HFFc6 (cell line): ENCODE measurements around the gene DSC2. TPM values are rescaled to one million over a fixed set of nuclear protein-coding genes. Genes with fewer than 3 reads are reported as not detected.

Source experiments
- DNase-seq: peaks from one replicate; pipeline ENCODE4 v3.0.0-alpha.2; 2018
- H3K27ac Mint-ChIP-seq: 2 replicates; pipeline ENCODE4 v1.8.0; 2020; ENCODE audit warnings: mild to moderate bottlenecking, mixed read lengths
- H3K27me3 Mint-ChIP-seq: 2 replicates; pipeline ENCODE4 v1.8.0; 2021; ENCODE audit warnings: mild to moderate bottlenecking, moderate library complexity, mixed read lengths; ENCODE audit not compliant: insufficient read depth
- H3K36me3 Mint-ChIP-seq: 2 replicates; pipeline ENCODE4 v1.8.0; 2021; ENCODE audit warnings: low read depth, mixed read lengths
- H3K4me1 Mint-ChIP-seq: 2 replicates; pipeline ENCODE4 v1.8.0; 2020; ENCODE audit warnings: low read depth, mixed read lengths
- H3K4me3 Mint-ChIP-seq: 2 replicates; pipeline ENCODE4 v1.8.0; 2020; ENCODE audit warnings: mild to moderate bottlenecking, moderate library complexity, mixed read lengths
- H3K9me3 Mint-ChIP-seq: 2 replicates; pipeline ENCODE4 v1.8.0; 2020; ENCODE audit warnings: mild to moderate bottlenecking, mixed read lengths
- total RNA-seq, 6 experiments: library from RNA; stranded (reverse); fragmentation: NEBNext Ultra II Directional; extraction: Animal tissue kit (Norgen Biotek cat#: 25700); gene quantifications; 2 replicates in 1 of 6; 3 replicates in 5 of 6; pipeline ENCODE4 v1.2.3, GENCODE V29; 2021
- TF ChIP-seq, protein P1 (sequence below): fragments of 200-600 bp; sonication (generic); IDR thresholded peaks from 2 replicates; pipeline ENCODE4 v1.5.0; 2021; ENCODE audit warnings: antibody characterized with exemption, mild to moderate bottlenecking

Gene DSC2
- total RNA-seq, 6 experiments from 2014 or later: not detected

GRCh38 chr18:31077878-31078277, 24.3 kb downstream of the DSC2 start:
- H3K4me3 Mint-ChIP-seq: no peak overlapping the region
- no peak for DNase-seq
- TF ChIP-seq, protein P1, sequence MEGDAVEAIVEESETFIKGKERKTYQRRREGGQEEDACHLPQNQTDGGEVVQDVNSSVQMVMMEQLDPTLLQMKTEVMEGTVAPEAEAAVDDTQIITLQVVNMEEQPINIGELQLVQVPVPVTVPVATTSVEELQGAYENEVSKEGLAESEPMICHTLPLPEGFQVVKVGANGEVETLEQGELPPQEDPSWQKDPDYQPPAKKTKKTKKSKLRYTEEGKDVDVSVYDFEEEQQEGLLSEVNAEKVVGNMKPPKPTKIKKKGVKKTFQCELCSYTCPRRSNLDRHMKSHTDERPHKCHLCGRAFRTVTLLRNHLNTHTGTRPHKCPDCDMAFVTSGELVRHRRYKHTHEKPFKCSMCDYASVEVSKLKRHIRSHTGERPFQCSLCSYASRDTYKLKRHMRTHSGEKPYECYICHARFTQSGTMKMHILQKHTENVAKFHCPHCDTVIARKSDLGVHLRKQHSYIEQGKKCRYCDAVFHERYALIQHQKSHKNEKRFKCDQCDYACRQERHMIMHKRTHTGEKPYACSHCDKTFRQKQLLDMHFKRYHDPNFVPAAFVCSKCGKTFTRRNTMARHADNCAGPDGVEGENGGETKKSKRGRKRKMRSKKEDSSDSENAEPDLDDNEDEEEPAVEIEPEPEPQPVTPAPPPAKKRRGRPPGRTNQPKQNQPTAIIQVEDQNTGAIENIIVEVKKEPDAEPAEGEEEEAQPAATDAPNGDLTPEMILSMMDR: no peak
- H3K9me3 Mint-ChIP-seq: peaks cover 18% of the 10 kb centered on the region
- H3K36me3 Mint-ChIP-seq: peaks cover 4% of the 10 kb centered on the region; the same call in 1 of the 2 replicates
- H3K4me1 Mint-ChIP-seq: no peaks in the 10 kb centered on the region
- H3K27me3 Mint-ChIP-seq: no peaks in the 10 kb centered on the region; the same call in 1 of the 2 replicates
- H3K27ac Mint-ChIP-seq: no peak overlapping the region

DNA sequence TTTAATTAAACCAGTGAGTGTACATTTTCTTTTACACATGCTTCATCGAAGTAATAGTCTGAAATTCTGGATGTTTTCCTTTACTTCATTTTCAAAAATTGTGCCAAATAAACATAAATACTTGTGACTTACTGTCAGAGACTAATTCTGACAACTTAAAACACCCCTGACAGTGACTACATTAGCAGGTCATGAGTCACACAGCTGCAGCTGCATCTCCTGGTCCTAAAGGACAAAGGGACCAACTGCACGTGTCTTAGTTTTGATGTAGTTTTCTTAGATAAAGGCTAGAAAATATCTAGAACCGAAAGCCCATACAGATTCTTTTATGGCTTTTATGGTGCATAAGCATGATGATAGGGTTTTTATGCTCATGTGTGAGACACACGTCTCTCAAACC, 30.0 kb downstream of the DSC2 start:
- DNase-seq: no peak
- Mint-ChIP-seq H3K4me3 (no peak overlapping the region), H3K36me3 (peaks cover 4% of the 10 kb centered on the region; the same call in 1 of the 2 replicates), H3K4me1 (no peaks in the 10 kb centered on the region), H3K27ac (no peak overlapping the region), H3K9me3 (peaks cover 22% of the 10 kb centered on the region), H3K27me3 (no peaks in the 10 kb centered on the region; the same call in none of the 2 replicates)
- TF ChIP-seq, protein P1: no peak

DNA sequence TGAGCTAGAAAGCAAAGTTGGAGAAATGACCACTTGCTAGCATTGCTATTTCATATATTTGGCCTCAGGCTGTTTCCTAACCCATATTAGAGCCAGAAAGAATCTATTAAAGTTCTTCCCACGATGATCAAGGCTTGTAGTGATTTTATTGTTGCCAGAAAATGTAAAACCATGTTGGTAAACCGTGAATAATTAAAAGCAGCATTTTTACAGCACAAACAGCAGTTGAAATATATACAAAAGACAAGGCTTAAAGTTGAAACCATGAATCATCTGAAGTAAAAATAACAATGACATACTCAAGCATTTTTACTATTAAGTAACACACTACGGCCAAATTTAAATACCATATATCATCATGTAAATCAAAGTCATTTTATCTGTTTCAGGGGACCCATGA, 32.0 kb downstream of the DSC2 start:
- Mint-ChIP-seq H3K27me3 (no peaks in the 10 kb centered on the region; the same call in none of the 2 replicates), H3K27ac (no peak overlapping the region), H3K36me3 (peaks cover 4% of the 10 kb centered on the region; the same call in 1 of the 2 replicates), H3K9me3 (peaks cover 30% of the 10 kb centered on the region), H3K4me3 (no peak overlapping the region), H3K4me1 (no peaks in the 10 kb centered on the region)
- DNase-seq: no peak
- TF ChIP-seq, protein P1: no peak

DNA sequence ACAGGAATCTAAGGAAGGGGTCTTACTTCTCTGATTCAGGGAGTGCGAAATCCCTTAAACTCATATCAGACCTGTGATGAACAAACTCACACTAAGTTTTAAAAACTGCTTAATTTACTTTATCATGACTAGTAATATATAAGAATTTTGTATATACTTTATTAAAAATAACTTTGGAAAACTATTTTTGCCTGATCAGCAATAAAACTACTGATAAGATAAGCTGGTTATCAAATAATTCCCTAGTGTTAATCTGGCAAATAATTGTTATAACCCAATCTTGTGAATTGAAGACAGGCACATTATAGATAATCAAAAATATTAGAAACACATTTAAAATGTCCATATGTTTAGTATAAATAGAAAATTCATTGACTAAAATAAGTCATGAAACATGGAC, 36.0 kb downstream of the DSC2 start:
- H3K36me3 Mint-ChIP-seq: no peaks in the 10 kb centered on the region; the same call in 1 of the 2 replicates
- no peak overlapping the region for H3K4me3 Mint-ChIP-seq
- H3K4me1 Mint-ChIP-seq: no peaks in the 10 kb centered on the region
- no peak overlapping the region for H3K27ac Mint-ChIP-seq
- TF ChIP-seq, protein P1: no peak
- H3K9me3 Mint-ChIP-seq: peaks cover 38% of the 10 kb centered on the region
- H3K27me3 Mint-ChIP-seq: no peaks in the 10 kb centered on the region; the same call in 1 of the 2 replicates
- no peak for DNase-seq

DNA sequence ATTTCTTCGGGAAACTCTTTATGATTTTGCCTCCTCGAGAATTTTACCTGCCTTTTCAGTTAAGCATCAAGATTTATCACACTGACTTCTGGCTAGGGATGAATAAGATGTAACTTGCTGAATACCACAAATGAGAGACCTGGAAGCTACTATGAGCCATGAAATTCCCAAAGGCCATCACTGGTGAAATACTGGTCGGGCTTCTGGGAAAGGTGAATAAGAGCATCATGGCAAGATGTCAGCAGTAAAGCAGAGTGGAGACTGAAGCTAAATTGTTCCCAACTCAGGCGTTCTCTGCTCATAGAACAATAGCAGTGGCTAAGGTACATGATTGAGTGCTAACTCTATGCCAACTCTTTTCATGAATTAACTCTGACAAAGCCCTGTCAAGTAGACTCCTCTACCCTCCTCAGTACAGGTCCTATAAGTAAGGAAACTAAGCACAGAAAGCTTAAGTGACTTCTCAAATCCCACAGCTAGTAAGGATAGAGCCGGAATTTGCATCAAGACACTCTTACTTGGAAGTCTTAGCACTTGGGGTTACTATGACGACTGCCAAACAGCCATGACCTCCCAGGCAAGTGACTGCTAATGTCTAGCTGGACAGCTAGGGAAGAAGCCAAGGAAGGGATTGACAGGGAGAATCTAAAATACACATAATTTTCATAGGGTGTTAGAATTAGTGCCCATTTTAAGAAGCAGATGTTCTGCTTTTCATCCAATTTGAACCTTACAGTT, 37.0 kb downstream of the DSC2 start:
- Mint-ChIP-seq H3K36me3 (no peaks in the 10 kb centered on the region; the same call in 1 of the 2 replicates), H3K27ac (no peak overlapping the region), H3K4me1 (no peaks in the 10 kb centered on the region), H3K4me3 (no peak overlapping the region), H3K27me3 (no peaks in the 10 kb centered on the region), H3K9me3 (peaks cover 38% of the 10 kb centered on the region)
- no peak for DNase-seq
- TF ChIP-seq, protein P1: no peak
